ENCODE results near the gene KMT2C.
"Not testable (repeated sequence)": the region's sequence is repeated elsewhere in the genome, so short reads cannot be mapped to it uniquely, and the experiment has no call there.

GRCh38 chr7:152470251-152471022 is 34.6 kb upstream of the KMT2C start:
- not testable (repeated sequence) for TF ChIP-seq CTCF (IDR thresholded peaks at IDR 0.05); POLR2A (IDR thresholded peaks at IDR 0.05; ENCODE audit: low read depth); POLR2AphosphoS5 (IDR thresholded peaks at IDR 0.05); EP300 (IDR thresholded peaks at IDR 0.05)

Measured in esophagus muscularis mucosa (tissue), 4 donors.